Measurements from ENCODE around the gene TBC1D14.
A peak's percentile ranks its signal among the peaks of the same experiment; 100 is the strongest.

Gene TBC1D14

DNA sequence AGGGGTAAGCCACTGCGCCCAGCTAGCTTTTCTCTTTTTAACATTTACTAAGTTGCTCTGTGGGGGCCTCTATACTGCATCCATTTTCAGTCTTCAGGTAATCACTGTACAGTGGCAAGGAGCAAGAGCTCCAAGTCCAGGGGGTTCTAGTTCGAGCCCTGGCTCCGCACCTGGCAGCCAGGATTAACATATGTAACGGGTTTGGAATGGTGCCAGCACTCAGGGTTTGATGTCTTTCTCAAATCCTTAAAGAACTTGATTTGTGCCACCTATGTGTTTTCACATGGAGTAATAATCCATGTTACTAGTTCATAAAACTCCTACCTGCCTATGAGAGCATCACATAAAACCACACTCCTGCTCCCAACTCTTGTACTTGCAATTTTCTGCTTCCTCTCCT lies 153.7 kb downstream of the TBC1D14 start:
- no peak overlapping the region for H3K27ac ChIP-seq
- TF ChIP-seq ZFX (IDR thresholded peaks at IDR 0.05), result no peak
- TF ChIP-seq, protein P1, sequence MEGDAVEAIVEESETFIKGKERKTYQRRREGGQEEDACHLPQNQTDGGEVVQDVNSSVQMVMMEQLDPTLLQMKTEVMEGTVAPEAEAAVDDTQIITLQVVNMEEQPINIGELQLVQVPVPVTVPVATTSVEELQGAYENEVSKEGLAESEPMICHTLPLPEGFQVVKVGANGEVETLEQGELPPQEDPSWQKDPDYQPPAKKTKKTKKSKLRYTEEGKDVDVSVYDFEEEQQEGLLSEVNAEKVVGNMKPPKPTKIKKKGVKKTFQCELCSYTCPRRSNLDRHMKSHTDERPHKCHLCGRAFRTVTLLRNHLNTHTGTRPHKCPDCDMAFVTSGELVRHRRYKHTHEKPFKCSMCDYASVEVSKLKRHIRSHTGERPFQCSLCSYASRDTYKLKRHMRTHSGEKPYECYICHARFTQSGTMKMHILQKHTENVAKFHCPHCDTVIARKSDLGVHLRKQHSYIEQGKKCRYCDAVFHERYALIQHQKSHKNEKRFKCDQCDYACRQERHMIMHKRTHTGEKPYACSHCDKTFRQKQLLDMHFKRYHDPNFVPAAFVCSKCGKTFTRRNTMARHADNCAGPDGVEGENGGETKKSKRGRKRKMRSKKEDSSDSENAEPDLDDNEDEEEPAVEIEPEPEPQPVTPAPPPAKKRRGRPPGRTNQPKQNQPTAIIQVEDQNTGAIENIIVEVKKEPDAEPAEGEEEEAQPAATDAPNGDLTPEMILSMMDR (conservative IDR thresholded peaks at IDR 0.05), result no peak

DNA sequence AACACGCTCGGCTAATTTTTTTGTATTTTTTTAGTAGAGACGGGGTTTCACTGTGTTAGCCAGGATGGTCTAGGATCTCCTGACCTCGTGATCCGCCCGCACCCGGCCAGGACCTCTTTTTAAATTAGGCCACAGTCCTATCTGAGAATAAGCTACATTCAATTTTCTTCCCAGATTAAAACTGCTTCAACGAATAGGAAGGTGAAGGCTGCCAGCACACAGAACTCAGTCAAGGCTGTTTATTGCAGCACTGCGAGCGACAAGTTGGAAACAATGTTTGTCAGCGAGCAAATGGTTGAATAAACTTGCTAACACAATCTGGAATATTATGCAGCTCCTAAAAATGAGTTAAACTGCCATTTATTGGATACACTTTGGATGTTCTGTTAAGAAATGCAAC lies 156.4 kb downstream of the TBC1D14 start:
- TF ChIP-seq, protein P1 (conservative IDR thresholded peaks at IDR 0.05), result no peak
- no peak overlapping the region for H3K27ac ChIP-seq

DNA sequence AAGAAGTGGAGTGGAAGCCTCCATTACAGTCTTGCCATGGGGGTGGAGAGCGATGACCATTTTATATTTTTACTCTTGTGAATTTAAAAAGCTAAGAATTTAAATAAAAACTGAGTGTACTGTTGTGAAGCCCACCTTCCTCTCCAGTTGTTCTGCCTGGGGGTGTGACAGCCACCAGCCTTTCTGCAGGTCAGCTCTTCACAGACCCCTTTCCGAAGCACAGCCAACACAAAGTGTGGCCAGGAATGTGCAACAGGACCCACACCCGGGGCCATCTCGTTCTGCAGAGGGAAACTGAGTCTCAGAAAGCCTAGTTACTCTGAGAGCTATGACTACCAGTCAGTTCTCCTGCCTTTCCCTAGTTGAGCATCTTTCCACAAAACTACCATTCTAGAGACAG lies 156.9 kb downstream of the TBC1D14 start:
- no peak for TF ChIP-seq ZFX (IDR thresholded peaks at IDR 0.05)
- TF ChIP-seq, protein P1 (conservative IDR thresholded peaks at IDR 0.05), result no peak
- peak overlapping the region; percentile 99 for H3K27ac ChIP-seq

DNA sequence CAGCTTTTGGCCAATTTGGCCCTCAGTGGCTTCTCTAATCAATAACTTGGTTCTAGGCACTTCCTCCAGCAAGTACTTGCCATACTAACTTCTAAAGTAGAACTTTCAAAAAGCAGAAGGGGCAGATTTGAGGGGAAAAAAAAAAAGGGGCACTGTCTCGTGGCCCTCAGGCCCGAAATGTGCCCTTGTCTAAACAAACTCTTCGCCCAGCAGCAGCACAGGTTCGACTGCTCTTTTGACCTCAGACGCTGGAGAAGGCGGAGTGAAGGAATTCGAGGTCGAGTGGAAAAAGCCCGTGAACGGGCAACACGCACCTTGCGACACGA lies 157.5 kb downstream of the TBC1D14 start:
- peak overlapping the region; percentile 99 for H3K27ac ChIP-seq
- TF ChIP-seq ZFX (IDR thresholded peaks at IDR 0.05), result no peak
- TF ChIP-seq, protein P1 (conservative IDR thresholded peaks at IDR 0.05), result no peak

DNA sequence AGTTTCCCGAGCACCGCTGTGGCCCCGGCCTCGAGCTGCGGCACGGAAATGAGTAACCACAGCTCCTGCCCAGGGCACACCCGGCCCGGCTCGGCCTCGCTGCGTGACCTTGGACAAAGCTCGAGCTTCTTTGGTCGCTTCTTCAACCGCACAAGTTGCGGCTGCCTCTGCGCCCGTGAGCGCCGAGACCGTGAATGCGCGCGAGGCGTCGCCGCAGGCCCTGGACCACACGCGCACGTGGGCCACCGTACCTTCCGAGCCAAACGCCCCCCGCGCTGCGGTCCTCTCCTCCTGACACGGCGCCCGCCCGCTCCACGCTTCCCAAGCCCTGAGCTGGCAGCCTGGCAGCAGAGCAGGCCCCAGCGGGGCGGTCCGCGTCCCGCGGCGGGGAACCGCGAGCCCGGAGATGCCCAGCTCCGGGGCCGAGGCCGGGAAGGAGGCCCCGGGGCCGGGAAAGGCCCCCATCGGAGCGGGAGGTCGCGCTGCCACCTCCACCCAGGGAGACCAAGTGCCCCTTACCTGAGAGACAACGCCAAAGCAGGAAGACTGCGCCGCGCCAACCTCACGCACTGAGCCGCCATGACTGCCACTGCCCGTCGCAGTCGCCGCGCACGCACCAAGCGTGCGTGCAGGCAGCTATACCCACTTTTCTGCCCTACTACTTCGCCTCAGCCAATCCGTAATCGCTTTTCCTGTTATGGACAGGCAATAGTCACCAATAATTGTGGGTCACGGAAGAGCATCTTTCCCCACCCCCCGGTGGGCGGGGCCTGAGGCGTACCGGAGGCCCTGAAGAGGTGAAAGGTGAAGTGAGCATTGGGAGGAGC lies 158.0 kb downstream of the TBC1D14 start, which contains the start of gene GRPEL1:
TSS of gene GRPEL1 (minus strand) at position 613 of the 827 bp plus-strand sequence. CDS start at position 581, 32 bp downstream.
- H3K27ac ChIP-seq, result peak within 1 kb of the TSS; percentile 99
- TF ChIP-seq, protein P1 (conservative IDR thresholded peaks at IDR 0.05), result no peak
- TF ChIP-seq ZFX (IDR thresholded peaks at IDR 0.05), result peak; percentile 83; the same call in 1 of the 2 replicates

DNA sequence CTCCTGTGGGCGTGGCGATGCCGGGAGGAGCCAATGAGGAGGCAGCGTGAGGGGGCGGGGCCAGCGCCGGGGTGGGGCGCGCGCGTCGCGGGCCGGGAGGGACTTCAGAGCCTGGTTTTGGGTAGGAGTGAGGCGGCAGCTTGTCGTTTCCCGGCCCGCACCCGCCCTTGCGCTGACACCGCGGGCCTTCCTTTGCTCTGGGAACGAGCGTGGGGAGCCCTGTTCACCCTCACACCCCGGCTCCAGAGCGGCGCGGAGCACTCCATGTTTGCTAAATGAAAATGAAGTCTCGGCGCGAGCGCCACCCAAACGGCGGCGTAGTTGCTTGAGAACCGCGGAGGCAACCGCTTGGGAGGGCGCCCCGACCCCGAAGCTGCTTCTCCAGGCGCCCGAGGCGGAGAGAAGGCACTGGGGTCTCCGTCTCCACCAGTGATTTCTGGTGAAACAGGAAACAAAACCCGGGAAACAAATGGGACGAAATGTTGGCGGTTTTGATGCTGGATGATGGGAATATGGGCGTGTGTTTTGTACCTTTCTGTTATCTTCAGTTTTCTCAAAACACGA lies 158.7 kb downstream of the TBC1D14 start:
- TF ChIP-seq ZFX (IDR thresholded peaks at IDR 0.05), result no peak
- TF ChIP-seq, protein P1 (conservative IDR thresholded peaks at IDR 0.05), result no peak
- H3K27ac ChIP-seq, result peak overlapping the region; percentile 99

DNA sequence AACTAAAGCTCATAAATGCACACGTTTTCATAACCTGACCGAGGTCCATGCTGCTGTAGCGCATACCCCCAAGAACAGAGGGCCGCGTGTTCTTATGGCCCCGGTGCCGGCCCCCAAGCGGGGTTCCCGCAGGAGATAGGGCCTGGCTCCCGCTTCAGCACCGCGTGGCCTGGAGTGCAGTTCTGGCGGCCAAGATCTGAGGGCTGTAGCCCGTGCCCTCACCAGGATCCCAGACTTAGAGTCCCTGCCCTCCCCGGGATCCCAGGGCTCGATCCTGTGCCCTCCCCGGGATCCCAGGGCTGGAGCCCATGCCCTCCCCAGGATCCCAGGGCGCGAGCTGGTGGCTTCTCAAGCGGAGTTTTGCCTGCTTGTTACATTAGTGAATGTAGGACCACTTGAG lies 159.3 kb downstream of the TBC1D14 start:
- H3K27ac ChIP-seq, result peak overlapping the region; percentile 99
- no peak for TF ChIP-seq ZFX (IDR thresholded peaks at IDR 0.05)
- TF ChIP-seq, protein P1 (conservative IDR thresholded peaks at IDR 0.05), result no peak
